OCI-LY1 (cell line): ENCODE measurements around the gene SHROOM4.

Experiments used
- CTCF ChIP-seq: fragments of 200-600 bp; sonication (generic), shearing (Covaris generic); IDR thresholded peaks from 2 replicates; pipeline ENCODE4 v1.5.1; 2017; ENCODE audit warnings: mild to moderate bottlenecking, antibody characterized with exemption, low read length, moderate library complexity, mixed read lengths
- EZH2 ChIP-seq: fragments of 200-600 bp; sonication (generic), shearing (Covaris generic); IDR thresholded peaks from 2 replicates; pipeline ENCODE4 v1.8.0; 2017; ENCODE audit warnings: borderline replicate concordance, mixed run types, mild to moderate bottlenecking, antibody characterized with exemption, low read length, moderate library complexity, mixed read lengths

DNA sequence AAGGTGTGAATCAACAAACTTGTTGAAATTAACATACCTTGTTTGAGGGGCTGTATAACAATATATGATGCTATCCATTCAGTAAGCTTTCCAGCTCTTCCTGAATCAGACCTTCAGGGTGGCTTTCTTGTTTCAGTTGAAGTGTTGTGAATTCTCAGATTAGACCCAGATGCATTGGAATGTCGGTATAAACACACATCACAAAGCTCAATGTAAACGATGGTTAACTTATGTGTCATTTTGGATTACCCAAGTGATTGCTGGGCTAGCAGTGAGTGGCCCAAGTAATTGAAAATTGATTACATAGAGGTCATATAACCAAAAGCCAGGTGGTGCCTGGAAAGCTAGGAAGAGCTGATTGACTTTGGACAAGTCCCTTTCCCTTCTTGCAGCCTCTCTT, 115.0 kb downstream of the SHROOM4 start:
- TF ChIP-seq CTCF (no peak), EZH2 (no peak)
